Mesendoderm (in vitro differentiated cells): ENCODE measurements around the gene KPRP.

Experiments used
- DNase-seq: peaks from one replicate; pipeline ENCODE4 v3.0.0; 2013
- H2AK5ac ChIP-seq: 2 replicates; pipeline ENCODE4 v1.6.1; 2013; ENCODE audit warnings: low read length, inconsistent platforms
- H2BK120ac ChIP-seq: 2 replicates; pipeline ENCODE4 v1.6.1; 2013; ENCODE audit warnings: low read depth, mild to moderate bottlenecking, low read length, moderate library complexity, mixed read lengths
- H2BK15ac ChIP-seq: replicated peaks from 2 replicates; pipeline ENCODE4 v1.6.1; 2013; ENCODE audit warnings: low read depth, mild to moderate bottlenecking, moderate library complexity
- H2BK5ac ChIP-seq: 2 replicates; pipeline ENCODE4 v1.6.1; 2013; ENCODE audit warnings: low read length, inconsistent platforms
- H3K18ac ChIP-seq: 2 replicates; pipeline ENCODE4 v1.6.1; 2013; ENCODE audit warnings: mild to moderate bottlenecking, low read length, mixed read lengths
- H3K23ac ChIP-seq: one replicate; pipeline ENCODE4 v1.6.1; 2013; ENCODE audit warnings: low read length
- H3K27ac ChIP-seq: 2 replicates; pipeline ENCODE4 v1.5.1; 2013; ENCODE audit warnings: low read depth, mild to moderate bottlenecking, inconsistent platforms, low read length, moderate library complexity
- H3K27me3 ChIP-seq: 2 replicates; pipeline ENCODE4 v1.6.1; 2013; ENCODE audit warnings: low read length, control low read depth, mild to moderate bottlenecking, inconsistent platforms; ENCODE audit not compliant: insufficient read depth, poor library complexity
- H3K36me3 ChIP-seq: 2 replicates; pipeline ENCODE4 v1.6.1; 2013; ENCODE audit warnings: low read length, inconsistent platforms; ENCODE audit not compliant: control insufficient read depth, insufficient read depth
- H3K4ac ChIP-seq: one replicate; pipeline ENCODE4 v1.6.1; 2013; ENCODE audit warnings: low read depth, mild to moderate bottlenecking, low read length, moderate library complexity
- H3K4me1 ChIP-seq: 2 replicates; pipeline ENCODE4 v1.6.1; 2013; ENCODE audit warnings: low read depth, low read length, inconsistent platforms; ENCODE audit not compliant: control insufficient read depth
- H3K4me2 ChIP-seq: 2 replicates; pipeline ENCODE4 v1.6.1; 2013; ENCODE audit warnings: low read length
- H3K4me3 ChIP-seq: 2 replicates; pipeline ENCODE4 v1.5.1; 2013; ENCODE audit warnings: mild to moderate bottlenecking, low read length
- H3K56ac ChIP-seq: one replicate; pipeline ENCODE4 v1.6.1; 2013; ENCODE audit warnings: low read length
- H3K79me1 ChIP-seq: 2 replicates; pipeline ENCODE4 v1.6.1; 2013; ENCODE audit warnings: low read length, inconsistent platforms
- H3K79me2 ChIP-seq: 2 replicates; pipeline ENCODE4 v1.6.1; 2013; ENCODE audit warnings: mild to moderate bottlenecking, low read length; ENCODE audit not compliant: control insufficient read depth, insufficient read depth
- H3K9ac ChIP-seq: 2 replicates; pipeline ENCODE4 v1.6.1; 2013; ENCODE audit warnings: low read length, inconsistent platforms
- H4K5ac ChIP-seq: one replicate; pipeline ENCODE4 v1.6.1; 2013; ENCODE audit warnings: low read length
- H4K8ac ChIP-seq: one replicate; pipeline ENCODE4 v1.6.1; 2013; ENCODE audit warnings: low read depth, mild to moderate bottlenecking, control low read depth, low read length, moderate library complexity
- WGBS: extraction: QIAGEN DNeasy Blood & Tissue Kit; methylation state at CpG from one replicate; pipeline ENCODE4 v1.1.7; 2013; ENCODE audit warnings: low lambda C conversion rate, missing lambda C conversion rate; ENCODE audit not compliant: insufficient coverage; ENCODE audit errors: extremely low coverage; 5-methylcytosine and 5-hydroxymethylcytosine counted together

KPRP gene

DNA sequence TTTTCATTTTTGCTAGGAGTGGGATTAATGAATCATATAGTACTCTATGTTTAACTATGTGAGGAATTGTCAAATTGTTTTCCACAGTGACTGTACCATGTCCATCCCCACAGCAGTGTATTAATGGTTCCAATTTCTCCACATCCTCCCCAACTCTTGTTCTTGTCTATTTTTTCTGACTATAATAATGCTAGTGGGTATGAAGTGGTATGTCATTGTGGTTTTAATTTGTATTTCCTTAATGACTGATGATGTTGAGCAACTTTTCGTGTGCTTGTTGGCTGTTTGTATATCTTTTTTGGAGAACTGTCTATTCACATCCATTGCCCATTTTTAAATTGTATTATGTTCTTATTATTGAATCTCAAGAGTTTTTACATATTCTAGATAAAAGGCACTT is 10.0 kb upstream of the KPRP start:
- H3K4ac ChIP-seq: no peak overlapping the region
- no peak overlapping the region for H3K27ac ChIP-seq
- no peak overlapping the region for H3K9ac ChIP-seq
- no peak overlapping the region for H3K4me3 ChIP-seq
- no peak overlapping the region for H2BK15ac ChIP-seq
- DNase-seq: no peak
- H3K27me3 ChIP-seq: no peaks in the 10 kb centered on the region
- no peak overlapping the region for H3K4me2 ChIP-seq
- no peak overlapping the region for H2AK5ac ChIP-seq
- no peaks in the 10 kb centered on the region for H3K79me2 ChIP-seq
- no peak overlapping the region for H3K56ac ChIP-seq
- no peak overlapping the region for H4K5ac ChIP-seq
- H4K8ac ChIP-seq: no peak overlapping the region
- no CpG with 5 or more reads among the region's 1 CpG for WGBS
- no peak overlapping the region for H2BK5ac ChIP-seq
- no peak overlapping the region for H2BK120ac ChIP-seq
- no peak overlapping the region for H3K18ac ChIP-seq
- no peak overlapping the region for H3K23ac ChIP-seq
- no peaks in the 10 kb centered on the region for H3K36me3 ChIP-seq
- H3K4me1 ChIP-seq: no peaks in the 10 kb centered on the region
- H3K79me1 ChIP-seq: no peaks in the 10 kb centered on the region

DNA sequence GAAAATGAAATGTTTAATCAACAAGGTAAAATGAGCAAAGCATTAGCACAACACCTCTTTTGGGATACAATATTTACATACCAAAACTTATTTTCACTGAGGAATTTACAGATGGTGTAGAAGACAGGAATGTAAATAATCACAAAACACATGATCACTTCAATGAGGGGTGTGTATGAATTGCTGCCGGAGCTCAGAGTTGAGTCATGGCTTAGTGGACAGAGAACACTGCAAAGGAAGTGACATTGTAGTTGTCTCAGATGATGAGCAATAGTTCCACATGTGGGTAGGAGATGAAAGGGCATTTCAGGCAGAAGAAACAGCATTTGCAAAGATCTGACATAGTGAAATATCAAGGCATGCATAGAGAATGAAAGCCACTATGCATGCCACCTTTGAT is 5.6 kb upstream of the KPRP start:
- no peak overlapping the region for H3K4ac ChIP-seq
- no peak overlapping the region for H3K4me3 ChIP-seq
- H3K56ac ChIP-seq: no peak overlapping the region
- H3K4me2 ChIP-seq: no peak overlapping the region
- no peak overlapping the region for H2AK5ac ChIP-seq
- no peak overlapping the region for H2BK5ac ChIP-seq
- H2BK120ac ChIP-seq: no peak overlapping the region
- no peak overlapping the region for H3K23ac ChIP-seq
- WGBS: no CpG with 5 or more reads among the region's 1 CpG
- H3K79me1 ChIP-seq: no peaks in the 10 kb centered on the region
- H3K18ac ChIP-seq: no peak overlapping the region
- H2BK15ac ChIP-seq: no peak overlapping the region
- H3K36me3 ChIP-seq: no peaks in the 10 kb centered on the region
- H3K27me3 ChIP-seq: no peaks in the 10 kb centered on the region
- no peak overlapping the region for H4K5ac ChIP-seq
- H3K79me2 ChIP-seq: no peaks in the 10 kb centered on the region
- no peak for DNase-seq
- no peaks in the 10 kb centered on the region for H3K4me1 ChIP-seq
- H4K8ac ChIP-seq: no peak overlapping the region
- no peak overlapping the region for H3K27ac ChIP-seq
- no peak overlapping the region for H3K9ac ChIP-seq

DNA sequence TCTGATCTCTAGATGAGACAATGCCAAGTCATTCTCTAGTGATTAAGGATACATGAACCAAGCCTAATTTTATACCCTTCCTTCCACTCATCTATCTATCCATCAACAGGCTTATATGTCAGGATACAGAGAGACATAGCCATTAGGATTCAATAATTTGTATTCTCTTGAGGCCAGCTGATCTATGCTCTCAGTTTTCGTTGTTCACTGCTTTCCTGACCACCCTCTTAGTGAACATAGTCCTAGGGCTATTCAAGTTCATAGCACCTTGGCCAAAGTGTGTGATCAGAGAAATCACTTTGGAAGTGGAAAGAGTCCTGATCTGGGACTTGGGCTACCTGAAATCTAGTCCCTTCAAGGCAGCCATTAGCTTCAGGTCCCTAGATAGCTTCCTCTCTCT is 4.2 kb upstream of the KPRP start:
- H2AK5ac ChIP-seq: no peak overlapping the region
- H3K27me3 ChIP-seq: no peaks in the 10 kb centered on the region
- H4K5ac ChIP-seq: no peak overlapping the region

GRCh38 chr1:152756872-152757271 is 953 bp upstream of the KPRP start:
- H4K5ac ChIP-seq: no peak overlapping the region
- H3K56ac ChIP-seq: no peak overlapping the region
- H2AK5ac ChIP-seq: no peak overlapping the region
- H3K23ac ChIP-seq: no peak overlapping the region
- no peak overlapping the region for H3K4ac ChIP-seq
- H3K4me1 ChIP-seq: no peaks in the 10 kb centered on the region
- H3K79me2 ChIP-seq: no peaks in the 10 kb centered on the region
- no peaks in the 10 kb centered on the region for H3K79me1 ChIP-seq
- H3K27me3 ChIP-seq: no peaks in the 10 kb centered on the region
- no peaks in the 10 kb centered on the region for H3K36me3 ChIP-seq
- H3K4me2 ChIP-seq: no peak overlapping the region
- no peak overlapping the region for H3K9ac ChIP-seq
- DNase-seq: no peak
- H2BK5ac ChIP-seq: no peak overlapping the region
- no CpG with 5 or more reads among the region's 2 CpGs for WGBS
- H2BK120ac ChIP-seq: no peak overlapping the region
- no peak overlapping the region for H3K18ac ChIP-seq
- H3K4me3 ChIP-seq: no peak overlapping the region
- no peak overlapping the region for H3K27ac ChIP-seq
- no peak overlapping the region for H2BK15ac ChIP-seq
- no peak overlapping the region for H4K8ac ChIP-seq

More for the DNA sequence above, 4.2 kb upstream of the KPRP start:
- no peak overlapping the region for H3K9ac ChIP-seq
- no peak overlapping the region for H3K4me3 ChIP-seq
- H3K27ac ChIP-seq: no peak overlapping the region
- no peak overlapping the region for H3K4me2 ChIP-seq
- no peak overlapping the region for H2BK15ac ChIP-seq
- H3K79me1 ChIP-seq: no peaks in the 10 kb centered on the region
- DNase-seq: no peak
- H2BK5ac ChIP-seq: no peak overlapping the region
- H3K36me3 ChIP-seq: no peaks in the 10 kb centered on the region
- no peak overlapping the region for H3K4ac ChIP-seq
- no peak overlapping the region for H2BK120ac ChIP-seq
- no peaks in the 10 kb centered on the region for H3K79me2 ChIP-seq
- no peak overlapping the region for H3K56ac ChIP-seq
- no CpG with 5 or more reads among the region's 1 CpG for WGBS
- H3K23ac ChIP-seq: no peak overlapping the region
- H4K8ac ChIP-seq: no peak overlapping the region
- H3K4me1 ChIP-seq: no peaks in the 10 kb centered on the region
- no peak overlapping the region for H3K18ac ChIP-seq

- no peak overlapping the region for H3K27ac ChIP-seq
- H3K79me2 ChIP-seq: no peaks in the 10 kb centered on the region
- H3K56ac ChIP-seq: no peak overlapping the region
- H3K4me1 ChIP-seq: no peaks in the 10 kb centered on the region
- H4K5ac ChIP-seq: no peak overlapping the region
- H3K79me1 ChIP-seq: no peaks in the 10 kb centered on the region
- H2BK5ac ChIP-seq: no peak overlapping the region
- no peak overlapping the region for H3K23ac ChIP-seq
- H4K8ac ChIP-seq: no peak overlapping the region
- no CpG with 5 or more reads among the region's 4 CpGs for WGBS
- no peak overlapping the region for H2AK5ac ChIP-seq
- no peak overlapping the region for H3K4me2 ChIP-seq
- H3K36me3 ChIP-seq: no peaks in the 10 kb centered on the region
- H3K4ac ChIP-seq: no peak overlapping the region
- H3K18ac ChIP-seq: no peak overlapping the region
- no peak for DNase-seq
- no peak overlapping the region for H2BK120ac ChIP-seq
- no peak overlapping the region for H3K9ac ChIP-seq
- H2BK15ac ChIP-seq: no peak overlapping the region
- H3K27me3 ChIP-seq: no peaks in the 10 kb centered on the region
- no peak overlapping the region for H3K4me3 ChIP-seq
These were observed 811 bp downstream of the KPRP start for GRCh38 chr1:152758636-152759035.

GRCh38 chr1:152759453-152760173 is 1.8 kb downstream of the KPRP start:
- Histone ChIP-seq H3K27me3 (no peaks in the 10 kb centered on the region), H3K36me3 (no peaks in the 10 kb centered on the region), H2AK5ac (no peak overlapping the region), H3K23ac (no peak overlapping the region), H3K4me1 (no peaks in the 10 kb centered on the region), H4K5ac (no peak overlapping the region), H3K56ac (no peak overlapping the region), H3K4ac (no peak overlapping the region), H2BK5ac (no peak overlapping the region), H3K27ac (no peak overlapping the region), H2BK15ac (no peak overlapping the region), H3K79me1 (no peaks in the 10 kb centered on the region), H3K79me2 (no peaks in the 10 kb centered on the region), H3K4me3 (no peak overlapping the region), H2BK120ac (no peak overlapping the region), H3K9ac (no peak overlapping the region), H3K18ac (no peak overlapping the region), H4K8ac (no peak overlapping the region), H3K4me2 (no peak overlapping the region)
- DNase-seq: no peak
- WGBS: no CpG with 5 or more reads among the region's 8 CpGs
